ENCODE results near the gene SKIDA1.

The SKIDA1 gene

DNA sequence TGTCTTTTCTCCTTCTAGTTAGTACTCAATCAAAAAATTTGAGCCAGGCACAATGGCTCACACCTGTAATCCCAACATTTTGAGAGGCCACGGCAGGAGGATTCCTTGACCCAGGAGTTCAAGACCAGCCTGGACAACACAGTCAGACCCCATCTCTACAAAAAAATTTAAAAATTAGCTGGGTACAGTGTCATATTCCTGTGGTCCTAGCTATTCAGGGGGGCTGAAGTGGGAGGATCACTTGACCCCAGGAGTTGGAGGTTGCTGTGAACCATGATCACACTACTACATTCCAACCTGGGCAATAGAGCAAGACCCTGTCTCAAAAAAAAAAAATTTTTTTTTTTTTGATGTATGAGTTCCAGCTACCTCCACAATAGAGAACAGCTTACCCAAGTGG is 57.8 kb downstream of the SKIDA1 start:
- TF ChIP-seq GATA3 (IDR thresholded peaks at IDR 0.05; ENCODE audit: low read depth, low read length), result no peak
- no peak for TF ChIP-seq GATA2 (IDR thresholded peaks at IDR 0.05; ENCODE audit: low read depth, low read length)

DNA sequence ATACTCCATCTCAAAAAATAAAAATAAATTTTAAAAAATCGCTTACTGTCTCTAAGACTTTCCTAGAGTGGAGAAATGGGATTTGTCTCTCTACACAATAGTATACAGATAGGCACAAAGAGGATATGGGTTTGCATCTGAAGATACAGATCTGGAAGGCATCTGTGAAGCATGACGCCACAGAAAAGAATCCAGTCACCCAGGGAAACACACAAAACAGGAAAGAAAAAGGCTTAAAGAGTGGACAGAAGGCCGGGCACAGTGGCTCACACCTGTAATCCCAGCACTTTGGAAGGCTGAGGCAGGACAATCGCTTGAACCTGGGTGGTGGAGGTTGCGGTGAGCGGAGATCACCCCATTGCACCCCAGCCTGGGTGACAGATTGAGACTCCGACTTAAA is 61.3 kb downstream of the SKIDA1 start:
- TF ChIP-seq GATA2 (IDR thresholded peaks at IDR 0.05; ENCODE audit: low read depth, low read length), result no peak
- no peak for TF ChIP-seq GATA3 (IDR thresholded peaks at IDR 0.05; ENCODE audit: low read depth, low read length)
